ENCODE data around the gene MAP6.
A peak's percentile ranks its signal among the peaks of the same experiment; 100 is the strongest.
"Not testable (repeated sequence)": the region's sequence is repeated elsewhere in the genome, so short reads cannot be mapped to it uniquely, and the experiment has no call there.

MAP6 gene

GRCh38 chr11:75591371-75591770 is 77.5 kb downstream of the MAP6 start:
- DNase-seq (ENCODE audit: low read depth) = no peak

GRCh38 chr11:75589933-75590332 is 78.9 kb downstream of the MAP6 start:
- DNase-seq (ENCODE audit: low read depth) = no peak

- DNase-seq (ENCODE audit: low read depth) = no peak
These were observed 79.8 kb downstream of the MAP6 start for GRCh38 chr11:75589051-75589450.

- DNase-seq (ENCODE audit: low read depth) = no peak
These were observed 80.8 kb downstream of the MAP6 start for GRCh38 chr11:75588051-75588481.

GRCh38 chr11:75586395-75586794 is 82.4 kb downstream of the MAP6 start:
- DNase-seq (ENCODE audit: low read depth) = no peak

GRCh38 chr11:75585293-75585670 is 83.6 kb downstream of the MAP6 start:
- DNase-seq (ENCODE audit: low read depth) = no peak

- DNase-seq (ENCODE audit: low read depth) = not testable (repeated sequence)
These were observed 84.1 kb downstream of the MAP6 start for GRCh38 chr11:75584659-75585292.

- DNase-seq (ENCODE audit: low read depth) = no peak
These were observed 84.8 kb downstream of the MAP6 start for GRCh38 chr11:75583718-75584658.

- DNase-seq (ENCODE audit: low read depth) = no peak
These were observed 85.7 kb downstream of the MAP6 start for GRCh38 chr11:75582895-75583717.

GRCh38 chr11:75582506-75582894 is 86.3 kb downstream of the MAP6 start:
- DNase-seq (ENCODE audit: low read depth) = no peak

- DNase-seq (ENCODE audit: low read depth) = no peak
These were observed 89.0 kb downstream of the MAP6 start for GRCh38 chr11:75579841-75580240.

- DNase-seq (ENCODE audit: low read depth) = no peak
These were observed 89.9 kb downstream of the MAP6 start for GRCh38 chr11:75578977-75579376.

GRCh38 chr11:75577207-75577606 is 91.6 kb downstream of the MAP6 start:
- DNase-seq (ENCODE audit: low read depth) = peak; percentile 31

- DNase-seq (ENCODE audit: low read depth) = no peak
These were observed 92.3 kb downstream of the MAP6 start for GRCh38 chr11:75576499-75576918.

- no peak for DNase-seq (ENCODE audit: low read depth)
These were observed 92.8 kb downstream of the MAP6 start for GRCh38 chr11:75576017-75576416.

GRCh38 chr11:75574698-75575602 is 93.9 kb downstream of the MAP6 start:
- DNase-seq (ENCODE audit: low read depth) = no peak

- no peak for DNase-seq (ENCODE audit: low read depth)
These were observed 96.1 kb downstream of the MAP6 start for GRCh38 chr11:75572744-75573143.

GRCh38 chr11:75571625-75572024 is 97.2 kb downstream of the MAP6 start:
- no peak for DNase-seq (ENCODE audit: low read depth)

- DNase-seq (ENCODE audit: low read depth) = no peak
These were observed 98.2 kb downstream of the MAP6 start for GRCh38 chr11:75570559-75571139.

- no peak for DNase-seq (ENCODE audit: low read depth)
These were observed 100.1 kb downstream of the MAP6 start for GRCh38 chr11:75568616-75569219.

- DNase-seq (ENCODE audit: low read depth) = no peak
These were observed 100.9 kb downstream of the MAP6 start for GRCh38 chr11:75567971-75568370.

Measured in stimulated activated CD4-positive, alpha-beta T cell treated with anti-CD3 and anti-CD28 coated beads, Interleukin-2, amount 100 ng/mL, for 4 hours (primary cell).